NCI-H345 (cell line): ENCODE measurements around the gene GPATCH4.
"Not testable (repeated sequence)": the region's sequence is repeated elsewhere in the genome, so short reads cannot be mapped to it uniquely, and the experiment has no call there.

Experiments
- DNase-seq: peaks from one replicate; lab custom pipeline; 2025; lab: John Stamatoyannopoulos, UW

GPATCH4 gene

DNA sequence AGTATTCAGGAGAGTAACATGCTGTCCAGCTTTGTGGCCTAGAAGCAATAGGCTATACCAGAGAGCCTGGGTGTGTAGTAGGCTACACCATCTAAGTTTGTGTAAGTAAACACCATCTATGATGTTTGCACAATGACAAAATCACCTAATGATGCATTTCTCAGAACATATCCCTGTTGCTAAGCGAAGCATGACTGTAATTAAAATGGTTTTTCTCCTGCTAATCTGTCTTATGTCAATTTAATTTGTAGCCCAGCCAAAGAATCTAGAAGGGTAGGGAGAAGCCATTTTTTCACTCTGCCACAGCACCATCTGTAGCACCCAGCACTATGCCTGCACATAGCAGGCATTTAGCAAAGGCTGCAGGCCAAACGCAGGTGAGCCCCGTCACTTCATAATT, 23.7 kb downstream of the GPATCH4 start:
- no peak for DNase-seq

DNA sequence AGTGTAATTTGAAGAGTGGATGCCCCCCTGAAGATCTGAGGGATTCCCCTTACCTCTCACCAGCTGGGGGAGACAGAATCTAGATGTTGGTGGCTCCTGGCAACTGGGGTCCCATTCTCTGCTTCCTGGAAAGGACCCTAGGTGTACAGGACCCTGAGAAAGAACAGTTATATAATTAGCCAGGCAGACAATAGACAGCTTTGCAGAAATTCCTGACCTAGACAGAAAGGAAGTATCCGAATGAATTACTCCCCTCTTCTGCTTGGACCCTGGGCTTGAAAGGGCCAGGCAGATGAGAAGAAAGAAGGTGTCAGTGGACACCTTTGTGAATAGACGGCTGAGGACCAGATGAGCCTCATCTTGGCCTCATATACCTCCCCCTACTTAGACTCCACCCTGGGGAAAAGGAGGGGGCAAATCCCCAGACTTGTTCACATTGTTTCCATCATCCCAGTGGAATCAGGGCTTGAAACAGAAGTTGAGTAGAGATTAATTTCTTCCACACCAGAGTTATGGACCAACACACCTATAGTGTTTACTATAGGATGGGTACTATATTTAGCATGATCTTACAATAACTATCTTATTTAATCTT, 27.1 kb downstream of the GPATCH4 start:
- no peak for DNase-seq

DNA sequence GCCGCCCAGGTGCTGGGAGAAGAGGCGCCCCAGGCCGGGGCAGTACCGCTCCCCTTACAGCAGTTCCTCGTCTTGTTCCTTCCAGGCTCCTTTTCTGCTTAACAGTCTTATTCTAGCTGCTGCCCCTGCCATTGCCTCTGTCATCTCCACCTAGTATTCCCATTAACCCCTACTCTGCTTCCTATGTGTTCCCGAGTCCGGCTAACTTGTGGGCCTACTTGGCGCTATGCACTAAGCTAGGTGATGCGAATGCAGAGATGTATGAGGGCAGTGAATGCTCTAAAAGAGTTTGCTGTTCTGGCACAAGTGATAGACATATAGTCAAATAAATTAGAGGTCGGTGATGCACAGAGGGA, 28.6 kb downstream of the GPATCH4 start:
- no peak for DNase-seq

GRCh38 chr1:156571919-156572662, 29.2 kb downstream of the GPATCH4 start, which contains the start of gene IQGAP3:
Gene IQGAP3 (minus strand): TSS chr1:156572565. CDS start chr1:156572529, 36 bp downstream.
- DNase-seq, result peak; percentile 90

GRCh38 chr1:156571261-156571852, 29.9 kb downstream of the GPATCH4 start:
- DNase-seq, result no peak

GRCh38 chr1:156566436-156566835, 34.8 kb downstream of the GPATCH4 start:
- DNase-seq, result no peak

- DNase-seq, result no peak
These were observed 35.8 kb downstream of the GPATCH4 start for GRCh38 chr1:156565519-156565918.

DNA sequence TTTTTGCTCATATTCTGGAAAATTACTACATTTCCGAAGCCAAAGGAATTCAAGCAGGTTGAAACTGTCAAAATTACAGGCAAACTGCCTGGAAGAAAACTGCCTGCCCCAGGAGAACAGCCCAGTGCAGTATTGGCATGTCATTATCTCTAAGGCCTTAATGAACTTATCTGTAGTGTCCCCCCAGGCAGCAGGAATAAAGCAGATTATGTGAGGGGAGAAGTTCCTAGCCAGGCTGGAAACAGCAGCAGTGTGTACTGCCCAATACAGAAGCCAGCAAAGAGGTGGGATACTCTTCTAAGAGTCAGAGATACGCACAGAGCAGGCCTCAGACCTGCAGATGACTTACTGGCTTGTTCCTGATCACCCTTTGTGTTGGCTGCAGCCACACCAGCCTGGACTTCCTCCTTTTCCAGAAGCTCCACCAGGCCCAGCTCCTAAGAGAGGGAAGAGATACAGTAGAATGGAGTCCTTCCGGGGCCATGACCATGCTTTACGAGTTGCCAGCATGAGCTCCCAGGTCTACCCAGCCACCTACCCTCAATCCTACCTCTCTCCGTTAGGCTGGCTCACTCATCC, 40.6 kb downstream of the GPATCH4 start:
- no peak for DNase-seq

DNA sequence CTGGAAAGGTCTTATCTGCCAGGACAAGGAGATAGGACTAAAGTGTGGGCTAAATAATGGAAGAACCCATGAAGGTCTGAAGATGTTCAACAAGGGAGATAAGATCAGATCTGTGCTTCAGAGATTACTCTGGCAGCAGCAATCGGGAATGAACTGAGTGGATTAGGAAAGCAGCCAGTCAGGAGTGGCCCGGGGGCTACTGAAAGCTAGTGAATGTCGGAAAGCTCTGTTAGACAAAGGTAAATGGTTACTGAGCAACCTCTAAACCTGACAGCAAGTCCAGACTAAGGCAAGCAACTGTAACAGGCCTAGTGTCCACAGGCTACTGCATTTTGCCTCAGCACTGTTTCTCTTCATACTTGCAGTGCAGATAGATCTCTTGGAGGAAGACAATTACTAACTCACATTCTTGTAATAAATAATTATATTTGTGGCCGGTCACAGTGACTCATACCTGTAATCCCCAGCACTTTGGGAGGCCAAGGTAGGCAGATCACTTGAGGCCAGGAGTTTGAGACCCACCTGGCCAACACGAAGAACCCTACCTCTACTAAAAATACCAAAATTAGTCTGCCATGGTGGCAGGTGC, 41.4 kb downstream of the GPATCH4 start:
- no peak for DNase-seq

DNA sequence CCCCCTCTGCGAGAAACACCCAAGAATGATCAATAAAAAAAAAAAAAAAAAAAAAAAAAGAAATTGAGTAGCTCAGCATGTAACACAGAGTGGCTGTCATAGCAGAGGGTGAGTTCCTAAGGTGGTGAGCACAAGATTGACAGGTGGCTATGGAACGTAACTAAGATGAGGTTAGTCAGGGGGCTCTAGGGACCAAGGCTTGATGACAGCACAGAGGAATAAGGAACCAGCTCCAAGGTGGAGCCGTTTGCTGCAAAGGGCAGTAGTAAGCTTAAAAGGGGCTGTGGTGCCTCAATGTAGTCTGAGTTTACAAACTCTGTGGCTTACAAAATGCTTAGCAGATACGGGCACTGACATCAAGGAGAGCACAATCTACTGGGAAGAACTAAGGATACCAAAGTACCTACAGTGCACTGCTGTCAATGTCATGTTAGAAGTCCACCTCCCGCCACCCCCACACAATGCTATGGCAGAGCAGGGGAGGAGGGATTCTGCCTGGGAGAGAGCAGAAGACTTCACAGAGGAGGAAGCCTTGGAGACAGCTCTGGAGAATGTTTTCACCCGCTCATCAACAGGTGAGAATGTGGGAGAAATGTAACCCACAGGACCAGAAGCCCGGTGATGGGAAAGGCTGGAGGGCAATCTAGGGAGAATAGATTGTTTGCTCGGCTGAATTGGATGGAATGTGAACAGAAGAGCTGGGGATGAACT, 42.0 kb downstream of the GPATCH4 start:
- DNase-seq, result no peak

DNA sequence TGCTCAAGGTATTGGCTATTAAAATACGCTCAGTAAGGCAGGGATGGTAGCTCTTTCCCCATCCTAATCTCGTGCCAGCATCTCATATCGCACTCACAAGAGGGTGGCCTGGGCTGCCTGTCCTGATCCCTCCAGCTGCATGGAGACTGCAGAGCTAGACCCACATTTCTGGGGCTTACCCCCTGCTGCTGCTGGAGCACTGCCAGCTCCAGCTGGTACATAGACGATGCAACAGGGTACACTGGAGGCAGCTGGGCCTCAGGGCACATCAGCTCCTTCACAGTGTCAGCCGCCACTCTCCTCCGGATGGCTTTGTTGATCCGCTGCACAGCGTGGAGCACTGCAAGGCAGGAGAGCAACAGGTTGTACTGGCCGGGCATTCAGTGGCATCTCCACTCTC, 44.9 kb downstream of the GPATCH4 start:
- DNase-seq, result peak; percentile 99

DNA sequence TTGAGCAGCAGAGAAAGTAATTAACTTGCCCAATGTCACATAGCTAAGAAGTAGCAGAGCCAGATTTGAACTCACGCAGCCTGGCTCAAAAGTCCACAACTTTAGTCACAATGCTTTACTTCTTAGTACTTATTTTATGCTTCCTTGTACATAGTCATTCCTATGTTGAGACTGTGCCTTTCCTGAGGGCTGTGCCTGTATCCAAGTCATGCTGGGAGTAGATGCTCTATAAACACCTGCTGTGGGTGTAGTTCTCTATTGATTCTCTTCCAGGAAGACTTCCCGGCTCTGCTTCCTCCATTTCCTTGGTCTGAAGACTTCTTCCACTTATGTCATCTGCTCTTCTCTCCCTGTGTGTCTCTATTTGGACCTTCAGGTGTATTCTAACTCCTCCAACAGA, 45.6 kb downstream of the GPATCH4 start:
- peak; percentile 62 for DNase-seq

DNA sequence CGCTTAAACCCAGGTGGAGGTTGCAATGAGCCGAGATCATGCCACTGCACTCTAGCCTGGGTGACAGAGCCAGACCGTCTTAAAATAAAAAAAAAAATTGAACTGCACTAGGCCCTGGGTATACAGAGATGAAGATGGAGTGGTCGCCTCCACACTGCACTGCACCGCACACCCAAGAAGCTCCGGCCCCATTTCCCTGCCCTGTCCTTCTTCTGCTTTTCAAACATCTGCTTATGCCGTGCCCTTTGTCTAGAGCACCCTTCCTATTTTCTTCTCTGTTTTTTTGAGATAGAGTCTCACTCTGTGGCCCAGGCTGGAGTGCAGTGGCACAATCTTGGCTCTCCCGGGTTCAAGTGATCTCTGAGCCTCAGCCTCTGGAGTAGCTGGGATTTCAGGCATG, 46.3 kb downstream of the GPATCH4 start:
- DNase-seq, result no peak

DNA sequence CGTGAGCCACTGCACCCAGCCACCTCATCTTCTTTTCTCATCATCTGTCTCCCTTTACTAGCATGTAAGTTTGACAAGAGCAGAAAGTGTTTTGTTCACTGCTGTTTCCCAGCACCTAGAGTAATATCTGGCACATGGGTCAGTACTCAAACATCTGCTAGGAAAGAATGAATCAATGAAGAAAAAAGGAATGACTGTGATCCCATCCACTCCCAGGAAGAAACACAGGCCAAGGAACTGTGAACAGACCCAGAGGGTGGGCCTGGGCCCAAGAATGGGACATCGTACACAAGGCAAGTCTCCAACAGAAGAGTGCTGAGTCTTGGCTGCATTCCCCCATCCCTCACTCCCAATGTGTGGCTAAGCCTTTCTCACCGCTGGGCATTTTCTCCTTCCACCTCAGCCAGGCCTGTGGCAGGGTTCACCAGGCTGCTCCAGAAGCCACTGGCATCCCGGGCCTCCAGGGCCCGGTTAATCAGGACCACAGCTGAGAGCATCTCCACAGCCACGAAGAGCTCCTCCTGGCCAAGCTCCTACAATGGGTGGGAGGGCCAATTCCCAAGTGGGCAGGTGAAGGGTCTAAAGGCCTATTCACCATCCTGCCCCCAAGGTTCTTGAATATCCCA, 47.3 kb downstream of the GPATCH4 start:
- DNase-seq, result no peak

- not testable (repeated sequence) for DNase-seq
These were observed 48.3 kb downstream of the GPATCH4 start for GRCh38 chr1:156552937-156553336.

DNA sequence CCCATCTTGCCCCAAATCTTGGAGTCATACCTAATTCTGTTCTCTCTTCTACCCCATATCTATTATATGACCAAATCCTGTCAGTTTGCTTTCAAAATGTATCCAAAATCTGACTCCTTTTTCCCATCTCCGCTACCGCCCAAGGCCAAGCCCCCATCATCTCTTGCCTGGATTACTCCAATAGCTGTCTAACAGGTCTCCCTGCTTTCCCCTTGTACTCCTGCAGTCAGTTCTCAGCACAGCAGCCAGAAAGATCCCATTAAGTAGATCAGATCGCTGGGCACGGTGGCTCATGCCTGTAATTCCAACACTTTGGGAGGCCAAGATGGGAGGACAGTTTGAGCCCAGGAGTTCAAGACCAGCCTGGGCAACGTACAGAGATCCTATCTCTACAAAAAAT, 48.8 kb downstream of the GPATCH4 start:
- DNase-seq, result no peak

GRCh38 chr1:156551869-156552268, 49.4 kb downstream of the GPATCH4 start:
- no peak for DNase-seq

DNA sequence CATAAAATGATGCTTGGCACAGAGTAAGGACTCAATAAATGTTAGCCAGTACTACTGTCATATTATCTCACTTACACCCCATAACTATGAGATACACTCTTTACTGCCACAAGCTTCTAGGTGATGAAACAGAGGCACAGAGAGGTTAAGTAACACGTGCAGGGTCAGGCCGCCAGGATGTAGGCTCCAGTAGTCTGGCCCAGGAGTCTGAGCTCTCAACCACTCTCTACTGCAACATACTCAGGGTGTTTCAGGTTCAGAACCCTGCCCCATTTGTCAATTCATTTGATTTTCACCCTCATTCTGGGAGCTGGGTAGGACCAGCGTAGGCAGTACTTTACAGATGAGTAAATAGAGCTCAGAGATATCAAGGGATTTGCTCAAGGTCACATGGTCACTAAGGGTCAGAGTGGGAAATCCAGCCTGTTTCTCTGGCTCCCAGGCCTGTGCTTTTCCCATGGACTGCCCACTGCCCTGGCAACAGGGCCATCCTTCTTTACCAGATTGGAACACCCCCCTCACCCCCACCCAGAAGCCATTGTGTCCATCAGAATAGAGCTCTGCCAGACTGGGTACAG, 50.1 kb downstream of the GPATCH4 start:
- no peak for DNase-seq

DNA sequence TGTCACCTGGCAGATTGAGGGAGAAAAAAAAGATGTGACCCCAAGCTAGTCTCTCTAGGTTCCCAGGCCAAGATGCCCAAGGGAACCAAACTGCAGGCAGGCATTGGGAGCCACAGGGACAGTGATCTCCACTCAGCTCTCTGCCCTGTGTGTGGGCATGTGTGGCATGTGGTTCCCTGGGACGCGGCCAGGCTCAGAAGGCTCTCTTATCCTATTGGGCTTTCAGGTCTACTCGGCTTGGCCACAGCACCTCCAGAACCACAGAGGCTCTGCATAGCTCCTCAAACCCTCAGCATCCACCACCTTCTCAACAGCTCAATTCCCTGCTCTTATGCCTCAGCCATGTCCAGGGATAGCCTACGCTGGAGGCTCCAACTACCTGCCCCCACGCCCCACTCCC, 50.9 kb downstream of the GPATCH4 start:
- DNase-seq, result no peak

DNA sequence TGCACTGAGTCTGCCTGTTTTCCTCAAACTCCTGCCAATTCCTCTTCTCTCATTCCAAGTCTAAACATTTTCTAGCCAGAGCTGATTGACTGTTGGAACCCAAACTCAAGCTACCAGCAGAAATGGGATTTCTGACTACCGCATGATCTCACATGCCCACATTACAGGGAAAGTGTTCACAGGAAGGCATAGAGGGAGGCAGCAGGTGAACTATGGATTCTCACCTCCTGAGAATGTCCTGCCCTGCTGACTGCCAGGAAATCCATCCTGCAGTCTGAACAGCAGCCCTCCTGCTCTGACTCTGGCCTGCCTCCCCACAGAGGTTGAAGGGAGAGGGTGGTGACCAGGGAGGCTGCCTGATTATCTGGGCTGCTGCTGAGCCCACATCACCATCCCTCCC, 51.4 kb downstream of the GPATCH4 start:
- DNase-seq, result no peak

- no peak for DNase-seq
These were observed 51.9 kb downstream of the GPATCH4 start for GRCh38 chr1:156549390-156549789.
